ENCODE measurements around the gene ATG16L1. TPM values are rescaled to one million over a fixed set of nuclear protein-coding genes. Genes with fewer than 3 reads are reported as not detected.

ATG16L1 gene
- total and polyA plus RNA-seq, 7 donors: 14.3 to 46.3 (median 23.5) TPM

GRCh38 chr2:233280114-233280693 lies 28.7 kb downstream of the ATG16L1 start:
- intact Hi-C loops (cut with DNase I): no loop called here
- H3K9me3 ChIP-seq: no peaks in the 10 kb centered on the region
- DNase-seq: no peak
- no peaks in the 10 kb centered on the region for H3K4me1 ChIP-seq
- no peak overlapping the region for H3K27ac ChIP-seq
- H3K27me3 ChIP-seq (ENCODE audit: insufficient read depth in 3 of 3, low read length in 2 of 3): no peaks in the 10 kb centered on the region
- no peak overlapping the region for H3K4me3 ChIP-seq
- no peak for ATAC-seq
- no peak for TF ChIP-seq CTCF (IDR thresholded peaks at IDR 0.05)
- 88 to 92% (median 89%) methylated on average over 4 of the region's 4 CpGs for WGBS, 3 donors
- peaks cover 16 to 100% of the 10 kb centered on the region in 2 donors for H3K36me3 ChIP-seq (ENCODE audit: insufficient read depth in 1 of 2, low read depth in 1 of 2)

- Histone ChIP-seq H3K4me1 (no peaks in the 10 kb centered on the region), H3K4me3 (no peak overlapping the region), H3K9me3 (no peaks in the 10 kb centered on the region), H3K36me3 (ENCODE audit: insufficient read depth in 1 of 2, low read depth in 1 of 2) (peaks cover 23 to 99% of the 10 kb centered on the region in 2 donors), H3K27ac (no peak overlapping the region), H3K27me3 (ENCODE audit: insufficient read depth in 3 of 3, low read length in 2 of 3) (no peaks in the 10 kb centered on the region)
- DNase-seq (no peak), ATAC-seq (no peak)
- no peak for TF ChIP-seq CTCF (IDR thresholded peaks at IDR 0.05)
- intact Hi-C loops (cut with DNase I): no loop called here
- WGBS, 3 donors: 94 to 95% (median 95%) methylated on average over 4 of the region's 4 CpGs
Observed at GRCh38 chr2:233281553-233281952, 30.1 kb downstream of the ATG16L1 start.

GRCh38 chr2:233281992-233282603 lies 30.6 kb downstream of the ATG16L1 start:
- Histone ChIP-seq H3K27me3 (ENCODE audit: insufficient read depth in 3 of 3, low read length in 2 of 3) (no peaks in the 10 kb centered on the region), H3K36me3 (ENCODE audit: insufficient read depth in 1 of 2, low read depth in 1 of 2) (peaks cover 23 to 99% of the 10 kb centered on the region in 2 donors), H3K4me1 (no peaks in the 10 kb centered on the region), H3K27ac (no peak overlapping the region), H3K9me3 (no peaks in the 10 kb centered on the region), H3K4me3 (no peak overlapping the region)
- no peak for TF ChIP-seq CTCF (IDR thresholded peaks at IDR 0.05)
- intact Hi-C loops (cut with DNase I): no loop called here
- WGBS, 3 donors: 90 to 96% (median 95%) methylated on average over 6 of the region's 6 CpGs
- DNase-seq (no peak), ATAC-seq (no peak)

- WGBS, 3 donors: 89 to 90% (median 90%) methylated on average over 5 of the region's 5 CpGs
- peaks cover 30 to 99% of the 10 kb centered on the region in 2 donors for H3K36me3 ChIP-seq (ENCODE audit: insufficient read depth in 1 of 2, low read depth in 1 of 2)
- DNase-seq: no peak
- H3K4me1 ChIP-seq: no peaks in the 10 kb centered on the region
- H3K4me3 ChIP-seq: no peak overlapping the region
- TF ChIP-seq CTCF (IDR thresholded peaks at IDR 0.05): no peak
- no peaks in the 10 kb centered on the region for H3K9me3 ChIP-seq
- no peak for ATAC-seq
- intact Hi-C loops (cut with DNase I): no loop called here
- no peaks in the 10 kb centered on the region for H3K27me3 ChIP-seq (ENCODE audit: insufficient read depth in 3 of 3, low read length in 2 of 3)
- H3K27ac ChIP-seq: no peak overlapping the region
Observed at GRCh38 chr2:233285921-233286320, 34.4 kb downstream of the ATG16L1 start.

GRCh38 chr2:233287871-233288270 lies 36.4 kb downstream of the ATG16L1 start:
- TF ChIP-seq CTCF (IDR thresholded peaks at IDR 0.05): no peak
- Histone ChIP-seq H3K4me3 (no peak overlapping the region), H3K36me3 (ENCODE audit: insufficient read depth in 1 of 2, low read depth in 1 of 2) (peaks cover 29 to 99% of the 10 kb centered on the region in 2 donors), H3K4me1 (no peaks in the 10 kb centered on the region), H3K27me3 (ENCODE audit: insufficient read depth in 3 of 3, low read length in 2 of 3) (no peaks in the 10 kb centered on the region), H3K27ac (no peak overlapping the region), H3K9me3 (no peaks in the 10 kb centered on the region)
- intact Hi-C loops (cut with DNase I): no loop called here
- 96 to 98% (median 97%) methylated on average over 6 of the region's 6 CpGs for WGBS, 3 donors
- DNase-seq (no peak), ATAC-seq (no peak)
